ENCODE measurements around the gene HPS1.

Gene HPS1

DNA sequence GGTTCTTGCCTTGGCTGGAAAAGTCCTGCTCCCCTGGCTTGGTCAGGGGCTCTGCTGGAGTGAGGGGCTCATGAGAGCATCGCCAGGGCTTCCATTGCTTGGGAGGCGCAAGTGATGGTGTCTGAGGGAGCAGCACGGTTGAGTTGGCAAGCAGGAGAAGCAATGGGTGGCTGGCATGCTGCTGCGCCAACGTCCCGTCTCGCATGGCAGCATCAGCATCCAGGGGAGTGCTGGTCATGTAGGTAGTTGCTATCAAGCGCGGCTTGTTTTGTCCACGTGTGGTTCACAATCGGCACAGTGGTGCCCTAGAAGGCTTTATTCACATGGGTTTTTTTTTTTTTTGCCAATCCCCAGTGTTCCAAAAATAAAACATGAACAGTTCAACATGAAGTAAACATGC, 35.6 kb downstream of the HPS1 start:
- no peak for FAIRE-seq

DNA sequence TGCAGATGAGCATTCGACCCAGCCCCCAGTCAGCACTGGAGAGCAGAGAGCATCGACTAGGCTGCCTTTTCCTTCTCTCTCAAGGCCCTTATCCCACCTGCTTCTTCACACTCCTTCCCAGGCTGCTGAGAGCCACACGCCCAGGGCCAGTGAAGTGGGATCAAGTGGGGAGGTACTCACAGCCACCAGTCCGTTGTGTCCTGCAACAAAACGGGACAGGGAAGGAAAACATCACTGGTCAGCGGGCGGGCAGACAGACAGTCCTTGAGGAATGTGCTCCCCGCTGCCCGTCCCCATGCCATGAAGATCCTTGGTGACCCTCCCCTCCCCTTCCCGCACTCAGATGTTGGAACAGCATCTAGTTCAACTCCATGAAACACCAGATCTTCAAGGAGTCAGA, 36.0 kb downstream of the HPS1 start:
- FAIRE-seq: no peak

- FAIRE-seq: no peak
Measured at GRCh38 chr10:98410135-98410743, 36.5 kb downstream of the HPS1 start.

DNA sequence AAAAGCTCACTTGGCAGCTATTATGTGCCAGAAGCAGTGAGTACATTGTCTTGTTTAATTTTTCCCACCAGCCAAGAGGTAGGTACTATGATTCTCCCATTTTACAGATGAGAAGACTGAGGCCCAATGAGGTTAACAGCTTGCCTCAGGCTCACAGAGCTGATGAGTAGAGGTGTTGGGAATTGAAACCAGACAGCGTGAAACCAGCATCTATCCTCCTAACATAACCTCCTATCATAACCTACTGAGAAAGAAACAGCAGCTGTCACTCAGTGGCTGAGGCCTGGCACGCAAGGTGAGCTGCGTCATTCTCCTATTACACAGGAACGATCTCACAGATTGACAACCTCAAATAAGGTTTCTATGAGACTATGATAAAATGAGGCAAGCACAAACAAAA, 37.9 kb downstream of the HPS1 start:
- FAIRE-seq: no peak

DNA sequence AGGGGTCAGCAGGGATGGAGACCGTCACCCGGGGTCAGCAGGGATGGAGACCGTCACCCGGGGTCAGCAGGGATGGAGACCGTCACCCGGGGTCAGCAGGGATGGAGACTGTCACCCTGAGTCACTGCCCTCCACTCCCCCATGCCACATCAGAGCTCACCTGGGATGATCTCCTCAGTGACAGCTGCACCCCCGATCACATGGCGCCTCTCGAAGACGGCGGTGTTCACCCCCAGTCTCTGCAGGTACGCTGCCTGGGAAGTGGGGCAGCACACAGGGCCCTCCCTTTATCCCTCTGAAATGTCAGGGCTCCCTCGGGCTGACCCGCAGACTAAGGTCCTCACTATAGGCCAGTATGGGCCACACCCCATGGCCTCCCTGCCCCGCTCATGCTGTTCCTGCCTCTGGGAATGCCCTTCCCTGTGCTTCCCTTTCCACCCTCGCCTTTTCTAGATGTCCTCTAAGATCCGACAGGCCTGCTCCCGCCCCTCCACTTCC, 38.9 kb downstream of the HPS1 start:
- no peak for FAIRE-seq

GRCh38 chr10:98407017-98407743, 39.6 kb downstream of the HPS1 start:
- no peak for FAIRE-seq

DNA sequence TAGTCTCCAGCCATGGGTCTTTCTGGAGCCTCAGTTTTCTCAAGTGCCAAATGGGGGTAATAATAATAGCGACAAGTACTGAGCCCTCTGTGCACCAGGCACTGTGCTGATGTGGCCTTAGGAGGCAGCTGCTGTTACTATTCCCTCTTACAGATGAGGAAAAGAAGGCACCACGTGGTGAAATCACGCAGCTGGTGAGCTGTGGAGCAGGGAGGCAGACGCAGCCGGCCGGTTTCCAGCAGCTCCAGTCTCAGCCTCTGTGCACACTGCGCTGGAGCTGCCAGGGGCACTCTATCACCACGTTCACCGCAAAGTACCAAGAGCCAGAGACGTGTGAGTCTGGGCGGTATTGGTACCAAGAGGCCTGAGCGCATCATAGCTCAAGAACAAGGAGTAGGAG, 41.3 kb downstream of the HPS1 start:
- FAIRE-seq: no peak

DNA sequence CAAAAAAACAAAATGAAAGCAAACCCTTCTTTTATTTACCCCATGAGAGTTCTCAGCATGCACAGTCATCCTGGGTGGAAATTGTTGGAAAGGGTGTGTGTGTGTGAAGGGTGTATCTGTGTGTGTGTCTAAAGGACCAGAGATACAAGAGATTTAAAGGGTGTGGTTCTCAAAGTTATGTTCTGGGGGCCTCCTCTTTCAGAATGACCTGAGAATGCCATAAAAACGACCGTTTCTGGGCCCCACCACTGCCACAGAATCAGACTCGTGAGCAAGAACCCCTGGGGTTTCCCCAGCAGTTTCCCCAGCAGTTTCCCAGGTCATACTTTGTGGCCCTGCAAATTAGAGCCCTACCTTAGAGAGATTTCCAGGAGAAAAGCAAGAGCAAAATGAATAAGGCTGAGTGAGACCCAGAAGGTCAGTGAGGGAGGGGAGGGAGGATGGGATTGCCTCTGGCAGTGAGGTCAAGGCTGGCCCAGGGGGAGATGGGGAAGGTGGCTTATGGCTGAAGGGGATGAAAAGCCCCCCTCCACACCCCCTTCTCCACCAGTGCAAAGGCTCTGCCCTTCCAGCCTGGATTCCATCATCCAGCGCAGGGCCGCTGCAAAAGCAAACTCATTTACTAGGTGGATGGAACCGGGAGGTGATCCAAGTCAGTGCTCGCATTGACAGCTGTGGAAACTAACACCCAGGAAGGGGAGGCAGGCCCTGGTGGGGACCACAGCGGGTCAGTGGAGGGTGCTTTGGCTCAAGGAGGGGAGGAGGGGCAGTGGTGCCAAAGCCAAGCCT, 42.0 kb downstream of the HPS1 start:
- FAIRE-seq: no peak

DNA sequence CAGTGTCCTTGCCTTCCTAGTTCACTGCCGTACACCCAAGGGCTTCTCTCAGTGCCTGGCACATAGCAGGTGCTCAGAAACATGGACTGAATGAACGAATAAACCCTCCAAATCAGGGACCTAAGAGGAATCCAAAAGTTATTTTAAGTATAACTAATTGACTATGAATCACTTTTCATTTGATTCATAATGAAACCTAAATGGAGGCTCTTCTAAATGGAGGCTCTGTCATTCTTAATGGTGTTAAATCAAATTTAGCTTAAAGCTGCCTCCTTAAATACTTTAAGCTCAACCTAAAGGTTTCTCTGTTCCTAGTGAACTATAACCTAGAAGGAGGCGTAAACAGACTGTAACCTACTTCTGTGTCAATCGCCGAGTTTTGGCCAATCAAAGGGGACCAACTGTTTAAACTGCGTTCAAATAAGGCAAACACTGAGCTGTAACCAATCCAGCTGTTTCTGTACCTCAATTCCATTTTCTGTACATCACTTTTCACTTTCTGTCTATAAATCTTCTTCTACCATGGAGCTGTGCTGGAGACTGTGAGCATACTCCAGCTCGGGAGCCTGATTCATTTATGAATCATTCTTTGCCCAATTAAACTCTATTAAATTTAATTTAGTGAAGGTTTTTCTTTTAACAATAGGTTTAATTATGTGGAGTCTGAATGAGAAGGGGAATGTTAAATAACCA, 42.8 kb downstream of the HPS1 start:
- no peak for FAIRE-seq

DNA sequence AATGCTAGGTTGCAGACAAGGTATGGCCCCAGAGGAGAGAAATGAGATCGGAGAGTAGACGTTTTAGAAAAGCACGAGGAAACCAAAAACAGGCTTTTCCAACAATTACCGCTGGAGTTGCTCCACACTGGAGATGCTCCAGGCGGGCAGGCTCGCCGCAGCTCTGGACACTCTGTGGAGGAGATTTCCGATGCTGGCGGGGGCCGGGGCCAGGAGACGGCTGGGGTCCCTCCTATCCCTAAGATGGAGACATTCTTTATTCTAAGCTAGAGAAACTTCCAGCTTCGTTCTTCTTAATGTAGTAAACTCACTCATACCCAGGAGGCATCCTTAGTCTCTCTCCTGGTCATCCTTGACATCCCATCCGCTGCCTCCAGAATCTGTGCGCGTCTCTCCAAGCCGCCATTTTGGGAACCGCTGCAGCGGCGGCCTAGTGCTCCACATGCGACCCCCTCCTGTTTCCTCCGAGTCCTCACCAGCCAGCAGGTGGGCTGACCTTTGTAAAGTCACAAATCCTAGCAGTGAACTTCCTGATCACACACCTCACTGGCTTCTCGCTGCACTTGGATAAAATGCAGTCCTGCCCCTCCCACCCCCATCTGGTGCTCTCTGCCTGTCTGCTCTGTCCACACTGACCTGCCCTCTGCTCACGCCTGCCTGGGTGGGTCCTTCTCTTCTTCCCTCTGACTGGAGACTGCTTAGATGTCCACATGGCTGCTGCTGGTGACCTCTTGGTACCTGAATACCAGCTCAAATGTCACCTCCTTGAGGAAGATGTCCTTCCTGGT, 43.6 kb downstream of the HPS1 start:
- no peak for FAIRE-seq

DNA sequence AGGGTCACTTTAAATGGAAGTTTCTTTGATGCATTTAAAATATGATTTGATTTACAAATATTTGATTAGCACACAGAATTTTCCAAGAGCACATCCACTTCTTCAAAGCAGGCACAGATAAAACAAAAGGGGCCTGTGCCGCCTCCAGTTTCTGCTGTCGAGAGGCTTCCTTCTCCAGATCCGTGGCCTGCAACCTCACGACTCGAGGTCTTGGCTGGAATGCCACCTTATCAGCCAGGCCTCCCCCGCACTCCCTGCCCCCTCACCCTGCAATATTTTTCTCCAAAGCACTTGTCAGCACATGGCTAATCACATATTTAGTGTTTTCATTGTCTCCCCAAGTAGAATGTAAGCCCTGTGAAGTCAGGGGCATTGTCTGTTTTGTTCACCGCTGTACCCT, 44.3 kb downstream of the HPS1 start:
- FAIRE-seq: no peak

GRCh38 chr10:98400482-98400881, 46.3 kb downstream of the HPS1 start:
- no peak for FAIRE-seq

DNA sequence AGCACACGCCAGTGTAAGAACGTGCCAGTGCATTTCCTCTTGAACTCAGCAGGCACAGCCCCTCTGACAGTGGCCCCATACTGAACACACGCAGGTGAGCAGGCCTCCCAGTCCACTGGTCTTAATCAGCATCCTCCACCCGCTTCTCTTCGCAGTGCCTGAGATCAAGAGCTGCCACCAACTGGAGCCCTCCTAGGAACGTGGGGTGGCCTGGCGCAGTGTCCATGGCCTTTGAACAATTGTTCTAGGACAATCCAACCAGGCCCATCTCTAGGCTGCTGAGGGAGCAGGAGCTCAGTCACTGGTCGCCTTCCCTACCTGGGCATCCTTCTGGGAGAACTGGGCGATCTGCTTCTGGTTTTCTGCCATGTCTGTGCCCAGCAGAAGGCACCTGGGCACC, 47.0 kb downstream of the HPS1 start:
- FAIRE-seq: no peak

DNA sequence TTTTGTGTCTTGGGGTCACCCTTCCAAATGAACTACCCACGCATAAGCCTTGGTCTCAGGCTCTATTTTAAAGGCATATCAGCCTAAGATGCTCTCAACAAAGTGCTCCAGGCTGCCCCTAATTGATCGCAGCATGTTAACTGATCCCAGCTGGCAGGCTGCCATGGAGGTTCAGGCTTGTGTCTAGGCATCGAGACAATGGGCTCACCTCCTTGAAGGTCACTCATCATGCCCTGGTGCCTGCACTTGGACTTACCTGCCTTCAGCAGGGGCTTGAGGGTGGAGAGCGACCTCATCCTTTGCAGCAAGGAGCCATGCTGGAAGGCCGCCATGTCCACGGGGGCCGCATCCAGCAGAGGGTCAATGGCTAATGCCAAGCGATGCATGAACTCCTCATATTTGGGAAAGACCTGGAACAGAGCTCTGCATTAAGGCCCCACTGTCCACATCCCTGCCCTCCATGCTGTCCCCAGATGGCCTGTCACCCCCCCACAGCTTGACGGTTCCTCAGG, 49.6 kb downstream of the HPS1 start:
- no peak for FAIRE-seq

DNA sequence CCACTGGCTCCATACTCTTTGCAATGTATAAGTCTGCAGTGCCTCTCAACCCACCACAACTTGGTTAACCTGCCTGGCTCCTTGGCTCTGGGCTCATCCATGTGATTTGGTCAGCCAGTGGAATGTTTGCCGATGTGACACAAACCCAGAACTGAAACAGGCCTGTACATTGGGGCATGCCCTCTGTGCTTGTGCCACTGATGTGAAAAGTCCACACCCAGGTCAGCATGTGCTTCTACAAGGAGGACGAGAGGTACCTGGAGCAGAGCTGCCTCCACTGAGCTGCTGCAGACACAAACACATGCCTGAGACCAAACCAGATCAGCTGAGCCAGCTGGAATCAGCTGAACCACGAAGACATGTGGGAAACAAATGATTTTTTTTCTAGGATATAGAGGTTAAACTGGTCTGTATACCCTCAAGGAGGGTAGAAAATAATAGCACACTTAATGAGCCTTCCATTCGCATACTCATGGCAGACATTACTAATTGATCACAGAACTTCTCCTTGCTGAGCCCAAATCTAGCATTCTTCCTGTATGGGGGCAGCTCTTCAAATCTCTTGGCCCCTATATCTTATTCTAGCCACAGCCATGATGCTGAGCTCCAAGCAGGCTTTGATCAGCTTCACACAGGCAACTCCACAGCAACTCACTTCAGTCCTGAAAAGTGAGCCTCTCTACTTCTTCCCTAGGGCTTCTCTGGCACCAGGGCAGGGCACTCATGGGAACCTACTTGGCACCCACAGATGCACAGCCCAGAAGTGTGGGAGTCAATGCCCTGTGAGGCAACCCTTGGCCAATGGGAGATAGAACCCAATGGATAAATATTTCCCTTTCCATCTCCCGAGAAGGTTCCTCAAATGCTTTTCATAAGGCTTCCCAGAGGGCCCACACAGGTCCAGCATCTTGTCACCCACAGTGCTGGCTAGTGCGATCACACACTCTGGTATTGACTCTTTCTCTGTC, 50.4 kb downstream of the HPS1 start:
- FAIRE-seq: no peak

- no peak for FAIRE-seq
Measured at GRCh38 chr10:98394851-98395440, 51.8 kb downstream of the HPS1 start.

GRCh38 chr10:98391578-98391991, 55.1 kb downstream of the HPS1 start:
- no peak for FAIRE-seq

GRCh38 chr10:98391065-98391464, 55.7 kb downstream of the HPS1 start:
- FAIRE-seq: no peak

GRCh38 chr10:98390406-98390805, 56.3 kb downstream of the HPS1 start:
- no peak for FAIRE-seq

GRCh38 chr10:98389398-98389797, 57.3 kb downstream of the HPS1 start:
- no peak for FAIRE-seq

Measured in colon (tissue), 2 donors.